Fibroblast of lung (primary cell): ENCODE data around the gene RPS6KA4. TPM values are rescaled to one million over a fixed set of nuclear protein-coding genes. Genes with fewer than 3 reads are reported as not detected.

Experiments used
- DNase-seq, 2 donors: peaks; one replicate each; pipeline versions ENCODE4 v3.0.0 to v3.0.0-alpha.2; 2010; ENCODE audit warnings: low read depth in 2 of 2
- H2AFZ ChIP-seq: 2 replicates; pipeline ENCODE4 v1.5.1; 2012; ENCODE audit warnings: low read length, control low read depth, inconsistent platforms
- H3K27ac ChIP-seq: 2 replicates; pipeline ENCODE4 v1.5.1; 2011; ENCODE audit warnings: low read length, control low read depth; ENCODE audit not compliant: insufficient read depth
- H3K27me3 ChIP-seq: 2 replicates; pipeline ENCODE4 v1.5.1; 2011; ENCODE audit warnings: mild to moderate bottlenecking, low read length; ENCODE audit not compliant: control insufficient read depth, insufficient read depth
- H3K36me3 ChIP-seq: 2 replicates; pipeline ENCODE4 v1.5.1; 2011; ENCODE audit warnings: low read length; ENCODE audit not compliant: control insufficient read depth, insufficient read depth
- H3K4me1 ChIP-seq: 2 replicates; pipeline ENCODE4 v1.5.1; 2011; ENCODE audit warnings: low read length; ENCODE audit not compliant: control insufficient read depth, insufficient read depth; ENCODE audit errors: extremely low read depth
- H3K4me2 ChIP-seq: 2 replicates; pipeline ENCODE4 v1.5.1; 2011; ENCODE audit warnings: low read length, control low read depth; ENCODE audit not compliant: insufficient read depth; ENCODE audit errors: extremely low read depth
- H3K4me3 ChIP-seq, 4 experiments: fragments of 200-600 bp in 1 of 4; sonication (generic) in 1 of 4; replicated peaks in 1 of 4; 2 replicates each; pipeline ENCODE4 v1.5.1; 2011 to 2016; ENCODE audit warnings: low read length in 4 of 4, low read depth in 3 of 4, mild to moderate bottlenecking in 3 of 4, control low read depth in 2 of 4, inconsistent platforms in 1 of 4, mixed read lengths in 1 of 4; ENCODE audit not compliant: insufficient read depth in 1 of 4; ENCODE audit errors: control extremely low read depth in 1 of 4
- H3K79me2 ChIP-seq: 2 replicates; pipeline ENCODE4 v1.5.1; 2012; ENCODE audit warnings: mild to moderate bottlenecking, low read length, inconsistent platforms; ENCODE audit not compliant: control insufficient read depth, insufficient read depth
- H3K9ac ChIP-seq: 2 replicates; pipeline ENCODE4 v1.5.1; 2011; ENCODE audit warnings: mild to moderate bottlenecking, low read length, control low read depth; ENCODE audit not compliant: insufficient read depth
- H3K9me3 ChIP-seq: 2 replicates; pipeline ENCODE4 v1.5.1; 2012; ENCODE audit warnings: low read depth, low read length; ENCODE audit not compliant: control insufficient read depth, insufficient read depth
- H4K20me1 ChIP-seq: 2 replicates; pipeline ENCODE4 v1.5.1; 2011; ENCODE audit warnings: low read length; ENCODE audit not compliant: control insufficient read depth, insufficient read depth; ENCODE audit errors: extremely low read depth
- EZH2 ChIP-seq: IDR thresholded peaks from 2 replicates; pipeline ENCODE4 v1.5.1; 2012; ENCODE audit warnings: low read length, control low read depth, mild to moderate bottlenecking; ENCODE audit errors: missing control alignments
- polyA plus RNA-seq, 2 donors: library from polyadenylated mRNA; depleted of rRNA in 1 of 2; stranded (reverse) in 1 of 2; unstranded in 1 of 2; fragments of >200 nt; gene quantifications; 2 replicates each; pipeline ENCODE4 v1.2.1, GENCODE V29; 2011 to 2012; ENCODE audit warnings: missing spikeins in 1 of 2
- total RNA-seq: library from RNA; depleted of rRNA; stranded (reverse); fragments of >200 nt; gene quantifications from 2 replicates; pipeline ENCODE4 v1.2.1, GENCODE V29; 2014
- TF ChIP-seq, protein P1 (sequence below), 2 donors: IDR thresholded peaks in 1 of 2; conservative IDR thresholded peaks in 1 of 2; 1 replicate in 1 of 2; 2 replicates in 1 of 2; pipeline ENCODE4 v1.5.1; 2011 to 2012; ENCODE audit warnings: low read length in 2 of 2, control low read depth in 1 of 2, inconsistent platforms in 1 of 2, low read depth in 1 of 2, mild to moderate bottlenecking in 1 of 2

RPS6KA4 gene
- total and polyA plus RNA-seq, 2 donors (not counting 1 experiment from before 2014, with no cell fraction given): 15.9 to 27.6 TPM

DNA sequence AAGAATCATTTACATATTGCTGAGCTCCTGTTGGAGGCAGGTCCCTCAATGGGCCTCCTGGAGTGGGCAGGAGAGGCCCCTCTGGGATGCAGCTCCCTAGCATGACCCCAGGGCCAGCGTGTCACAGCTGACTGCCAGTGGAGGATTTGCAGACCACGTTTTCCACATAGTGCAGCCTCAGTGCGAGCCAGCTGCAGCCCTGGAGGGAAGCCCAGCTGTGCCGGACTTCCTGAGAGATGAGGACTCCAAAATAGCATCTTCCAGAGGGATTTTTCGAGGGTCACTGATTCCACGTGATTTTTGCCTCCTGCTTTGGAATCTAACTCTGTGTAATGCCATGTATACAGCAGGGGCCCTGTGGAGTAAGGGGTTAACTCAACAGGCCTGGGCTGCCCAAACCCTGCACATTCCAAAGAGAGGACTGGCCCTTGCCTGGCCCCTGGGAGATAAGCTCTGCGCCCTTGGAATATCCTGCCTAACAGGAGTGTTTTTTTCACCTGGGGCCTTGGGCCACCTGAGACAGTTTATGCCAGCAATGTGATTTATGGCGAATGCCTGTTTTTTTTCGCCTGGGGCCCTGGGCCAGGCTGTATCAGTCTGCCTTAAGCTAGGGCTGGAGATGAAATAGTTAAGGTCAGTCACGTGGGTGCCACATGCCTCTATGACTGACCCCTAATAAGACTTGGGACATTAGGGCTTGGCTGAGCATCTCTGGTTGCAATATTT, 47.4 kb downstream of the RPS6KA4 start:
- H3K9ac ChIP-seq: no peak overlapping the region
- no peaks in the 10 kb centered on the region for H3K4me1 ChIP-seq
- H3K27ac ChIP-seq: no peak overlapping the region
- TF ChIP-seq, protein P1, sequence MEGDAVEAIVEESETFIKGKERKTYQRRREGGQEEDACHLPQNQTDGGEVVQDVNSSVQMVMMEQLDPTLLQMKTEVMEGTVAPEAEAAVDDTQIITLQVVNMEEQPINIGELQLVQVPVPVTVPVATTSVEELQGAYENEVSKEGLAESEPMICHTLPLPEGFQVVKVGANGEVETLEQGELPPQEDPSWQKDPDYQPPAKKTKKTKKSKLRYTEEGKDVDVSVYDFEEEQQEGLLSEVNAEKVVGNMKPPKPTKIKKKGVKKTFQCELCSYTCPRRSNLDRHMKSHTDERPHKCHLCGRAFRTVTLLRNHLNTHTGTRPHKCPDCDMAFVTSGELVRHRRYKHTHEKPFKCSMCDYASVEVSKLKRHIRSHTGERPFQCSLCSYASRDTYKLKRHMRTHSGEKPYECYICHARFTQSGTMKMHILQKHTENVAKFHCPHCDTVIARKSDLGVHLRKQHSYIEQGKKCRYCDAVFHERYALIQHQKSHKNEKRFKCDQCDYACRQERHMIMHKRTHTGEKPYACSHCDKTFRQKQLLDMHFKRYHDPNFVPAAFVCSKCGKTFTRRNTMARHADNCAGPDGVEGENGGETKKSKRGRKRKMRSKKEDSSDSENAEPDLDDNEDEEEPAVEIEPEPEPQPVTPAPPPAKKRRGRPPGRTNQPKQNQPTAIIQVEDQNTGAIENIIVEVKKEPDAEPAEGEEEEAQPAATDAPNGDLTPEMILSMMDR (conservative IDR thresholded peaks at IDR 0.05 in 1 of 2, IDR thresholded peaks at IDR 0.05 in 1 of 2; ENCODE audit: low read depth in 1 of 2, low read length in 2 of 2): no peak
- no peak for TF ChIP-seq EZH2
- peaks cover 18% of the 10 kb centered on the region for H3K27me3 ChIP-seq
- peak in 1 of 2 donors; percentile 35 for DNase-seq
- H2AFZ ChIP-seq: no peak overlapping the region
- H3K36me3 ChIP-seq: no peaks in the 10 kb centered on the region
- no peaks in the 10 kb centered on the region for H4K20me1 ChIP-seq
- no peaks in the 10 kb centered on the region for H3K9me3 ChIP-seq
- no peaks in the 10 kb centered on the region for H3K79me2 ChIP-seq
- no peak overlapping the region for H3K4me2 ChIP-seq
- H3K4me3 ChIP-seq: no peak overlapping the region

DNA sequence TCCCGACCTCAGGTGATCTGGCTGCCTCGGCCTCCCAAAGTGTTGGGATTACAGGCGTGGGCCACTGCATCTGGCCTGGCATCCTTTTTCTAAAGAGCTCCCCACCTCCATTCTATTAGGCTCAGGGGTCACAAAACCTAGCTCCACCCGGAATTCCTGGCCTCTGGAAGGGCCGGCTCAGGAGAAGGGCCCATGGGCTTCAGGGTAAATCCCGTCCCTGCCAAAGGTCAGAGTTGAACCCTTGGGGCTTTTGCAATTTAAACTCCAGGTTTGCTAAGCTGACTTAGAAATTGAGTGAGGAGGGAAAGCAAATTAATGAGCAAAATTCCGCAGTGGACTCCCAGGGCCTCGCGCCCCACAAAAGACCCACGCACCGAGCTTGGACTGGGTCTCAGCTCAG, 48.3 kb downstream of the RPS6KA4 start:
- no peak overlapping the region for H3K27ac ChIP-seq
- H3K4me2 ChIP-seq: no peak overlapping the region
- DNase-seq: no peak
- H3K9ac ChIP-seq: no peak overlapping the region
- H3K9me3 ChIP-seq: no peaks in the 10 kb centered on the region
- TF ChIP-seq, protein P1 (conservative IDR thresholded peaks at IDR 0.05 in 1 of 2, IDR thresholded peaks at IDR 0.05 in 1 of 2; ENCODE audit: low read depth in 1 of 2, low read length in 2 of 2): no peak
- no peak for TF ChIP-seq EZH2
- H3K4me1 ChIP-seq: no peaks in the 10 kb centered on the region
- no peaks in the 10 kb centered on the region for H3K36me3 ChIP-seq
- H3K27me3 ChIP-seq: peaks cover 15% of the 10 kb centered on the region
- H4K20me1 ChIP-seq: no peaks in the 10 kb centered on the region
- H3K4me3 ChIP-seq: no peak overlapping the region
- no peak overlapping the region for H2AFZ ChIP-seq
- H3K79me2 ChIP-seq: no peaks in the 10 kb centered on the region

DNA sequence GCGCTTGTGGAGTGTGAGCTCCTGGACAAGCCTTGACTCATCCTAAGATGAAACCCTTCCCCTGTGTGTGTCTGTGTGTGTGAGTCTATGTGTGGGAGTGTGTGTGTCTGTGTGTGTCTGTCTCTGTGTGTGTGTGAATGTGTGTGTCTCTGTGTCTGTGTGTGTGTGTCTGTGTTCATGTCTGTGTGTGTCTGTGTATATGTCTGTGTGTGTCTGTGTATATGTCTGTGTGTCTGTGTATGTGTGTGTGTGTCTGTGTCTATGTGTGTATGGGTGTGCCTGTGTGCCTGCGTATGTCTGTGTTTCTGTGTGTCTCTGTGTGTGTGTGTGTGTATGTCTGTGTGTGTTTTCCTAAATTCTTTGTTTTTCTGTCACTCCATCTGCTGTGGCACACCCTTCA, 48.7 kb downstream of the RPS6KA4 start:
- DNase-seq: no peak
- Histone ChIP-seq H3K4me1 (no peaks in the 10 kb centered on the region), H3K27ac (no peak overlapping the region), H3K9me3 (no peaks in the 10 kb centered on the region), H3K79me2 (no peaks in the 10 kb centered on the region), H2AFZ (no peak overlapping the region), H3K36me3 (no peaks in the 10 kb centered on the region), H3K4me3 (no peak overlapping the region), H3K27me3 (peaks cover 11% of the 10 kb centered on the region), H3K4me2 (no peak overlapping the region), H4K20me1 (no peaks in the 10 kb centered on the region), H3K9ac (no peak overlapping the region)
- TF ChIP-seq, protein P1 (conservative IDR thresholded peaks at IDR 0.05 in 1 of 2, IDR thresholded peaks at IDR 0.05 in 1 of 2; ENCODE audit: low read depth in 1 of 2, low read length in 2 of 2): no peak
- TF ChIP-seq EZH2: no peak
